Measurements from ENCODE around the gene CDKN1A. TPM values are rescaled to one million over a fixed set of nuclear protein-coding genes. Genes with fewer than 3 reads are reported as not detected.
A peak's percentile ranks its signal among the peaks of the same experiment; 100 is the strongest.

Gene CDKN1A
- total and polyA plus RNA-seq, 2 donors from 2014 or later, result 46.4 to 66.2 TPM

- no peak for FAIRE-seq
- Histone ChIP-seq H3K27me3 (ENCODE audit: control insufficient read depth, insufficient read depth, low read length) (no peaks in the 10 kb centered on the region), H3K4me1 (ENCODE audit: control insufficient read depth in 2 of 3, insufficient read depth in 2 of 3, low read depth in 1 of 3, low read length in 3 of 3) (peaks cover 0 to 16% (median 13%) of the 10 kb centered on the region in 3 donors), H3K9me3 (ENCODE audit: control insufficient read depth in 2 of 3, insufficient read depth in 1 of 3, low read length in 3 of 3) (no peaks in the 10 kb centered on the region), H3K27ac (ENCODE audit: low read depth in 2 of 2, low read length in 2 of 2) (peak overlapping the region in 1 of 2 donors; percentile 14), H3K36me3 (ENCODE audit: control insufficient read depth in 2 of 3, insufficient read depth in 3 of 3, low read length in 3 of 3) (peaks cover 0 to 20% (median 8%) of the 10 kb centered on the region in 3 donors), H3K4me3 (ENCODE audit: low read length in 3 of 3) (no peak overlapping the region), H3K9ac (ENCODE audit: low read length in 3 of 3) (no peak overlapping the region)
- intact Hi-C loops (cut with DNase I), result no loop called here
- no peak for TF ChIP-seq CTCF (IDR thresholded peaks at IDR 0.05; ENCODE audit: borderline replicate concordance, extremely low read depth, insufficient read depth)
- DNase-seq, result no peak
These were observed 6.8 kb downstream of the CDKN1A start for GRCh38 chr6:36685166-36685924.

GRCh38 chr6:36685926-36686667, 7.6 kb downstream of the CDKN1A start:
- H3K4me1 ChIP-seq (ENCODE audit: control insufficient read depth in 2 of 3, insufficient read depth in 2 of 3, low read depth in 1 of 3, low read length in 3 of 3), result peaks cover 0 to 13% (median 9%) of the 10 kb centered on the region in 3 donors
- peak overlapping the region in 1 of 2 donors; percentile 14 for H3K27ac ChIP-seq (ENCODE audit: low read depth in 2 of 2, low read length in 2 of 2)
- intact Hi-C loops (cut with DNase I), result no loop called here
- H3K9ac ChIP-seq (ENCODE audit: low read length in 3 of 3), result no peak overlapping the region
- no peak for DNase-seq
- no peaks in the 10 kb centered on the region for H3K9me3 ChIP-seq (ENCODE audit: control insufficient read depth in 2 of 3, insufficient read depth in 1 of 3, low read length in 3 of 3)
- no peak overlapping the region for H3K4me3 ChIP-seq (ENCODE audit: low read length in 3 of 3)
- H3K36me3 ChIP-seq (ENCODE audit: control insufficient read depth in 2 of 3, insufficient read depth in 3 of 3, low read length in 3 of 3), result peaks cover 0 to 20% (median 8%) of the 10 kb centered on the region in 3 donors
- no peaks in the 10 kb centered on the region for H3K27me3 ChIP-seq (ENCODE audit: control insufficient read depth, insufficient read depth, low read length)
- TF ChIP-seq CTCF (IDR thresholded peaks at IDR 0.05; ENCODE audit: borderline replicate concordance, extremely low read depth, insufficient read depth), result no peak
- FAIRE-seq, result no peak

- no peak for DNase-seq
- peaks cover 0 to 20% (median 8%) of the 10 kb centered on the region in 3 donors for H3K36me3 ChIP-seq (ENCODE audit: control insufficient read depth in 2 of 3, insufficient read depth in 3 of 3, low read length in 3 of 3)
These were observed 8.4 kb downstream of the CDKN1A start for GRCh38 chr6:36686668-36687513.

More at GRCh38 chr6:36686668-36687513, 8.4 kb downstream of the CDKN1A start:
- Histone ChIP-seq H3K9me3 (ENCODE audit: control insufficient read depth in 2 of 3, insufficient read depth in 1 of 3, low read length in 3 of 3) (no peaks in the 10 kb centered on the region), H3K4me3 (ENCODE audit: low read length in 3 of 3) (no peak overlapping the region), H3K9ac (ENCODE audit: low read length in 3 of 3) (no peak overlapping the region), H3K4me1 (ENCODE audit: control insufficient read depth in 2 of 3, insufficient read depth in 2 of 3, low read depth in 1 of 3, low read length in 3 of 3) (peaks cover 0 to 12% (median 8%) of the 10 kb centered on the region in 3 donors), H3K27me3 (ENCODE audit: control insufficient read depth, insufficient read depth, low read length) (no peaks in the 10 kb centered on the region), H3K27ac (ENCODE audit: low read depth in 2 of 2, low read length in 2 of 2) (no peak overlapping the region)
- no peak for FAIRE-seq
- TF ChIP-seq CTCF (IDR thresholded peaks at IDR 0.05; ENCODE audit: borderline replicate concordance, extremely low read depth, insufficient read depth), result no peak
- intact Hi-C loops (cut with DNase I), result no loop called here

Measured in kidney (tissue), 14 donors.